CD4-positive, alpha-beta T cell treated with Interleukin-17A for 4 hours (primary cell): Measurements from ENCODE around the gene SLC39A7.
A peak's percentile ranks its signal among the peaks of the same experiment; 100 is the strongest.

Experiments
- DNase-seq: peaks from one replicate; pipeline ENCODE4 v3.0.0-alpha.2; 2020; ENCODE audit warnings: mixed read lengths

The SLC39A7 gene

GRCh38 chr6:33190504-33191107, 10.1 kb upstream of the SLC39A7 start:
- DNase-seq = no peak

- no peak for DNase-seq
These were observed 9.1 kb upstream of the SLC39A7 start for GRCh38 chr6:33191383-33192104.

- DNase-seq = peak; percentile 52
These were observed 8.5 kb upstream of the SLC39A7 start, which contains the start of gene COL11A2 for GRCh38 chr6:33192105-33192646. Gene COL11A2, minus strand, starts transcription at chr6:33192467. Its CDS starts 227 bp downstream, at chr6:33192240.

GRCh38 chr6:33192671-33193602, 7.7 kb upstream of the SLC39A7 start:
- peak; percentile 59 for DNase-seq

- DNase-seq = no peak
These were observed 7.0 kb upstream of the SLC39A7 start for GRCh38 chr6:33193619-33194018.

GRCh38 chr6:33194431-33194979, 6.2 kb upstream of the SLC39A7 start:
- DNase-seq = no peak

- DNase-seq = no peak
These were observed 5.1 kb upstream of the SLC39A7 start for GRCh38 chr6:33195304-33196165.

- DNase-seq = peak; percentile 28
These were observed 3.1 kb upstream of the SLC39A7 start for GRCh38 chr6:33197431-33198048.

- no peak for DNase-seq
These were observed 2.4 kb upstream of the SLC39A7 start for GRCh38 chr6:33198159-33198852.

GRCh38 chr6:33198853-33199436, 1.7 kb upstream of the SLC39A7 start:
- no peak for DNase-seq

GRCh38 chr6:33199687-33200218, 914 bp upstream of the SLC39A7 start:
- peak; percentile 74 for DNase-seq

GRCh38 chr6:33201147-33201545, 479 bp downstream of the SLC39A7 start:
- DNase-seq = no peak

- DNase-seq = no peak
These were observed 1.3 kb downstream of the SLC39A7 start for GRCh38 chr6:33201935-33202334.

GRCh38 chr6:33202799-33203198, 2.1 kb downstream of the SLC39A7 start:
- DNase-seq = no peak

GRCh38 chr6:33203443-33204164, 2.9 kb downstream of the SLC39A7 start:
- DNase-seq = no peak

- no peak for DNase-seq
These were observed 3.4 kb downstream of the SLC39A7 start for GRCh38 chr6:33204165-33204414.

- DNase-seq = peak; percentile 95
These were observed 3.9 kb downstream of the SLC39A7 start, which contains the start of gene HSD17B8 for GRCh38 chr6:33204415-33205190. Gene HSD17B8, plus strand, starts transcription at chr6:33204655. Its CDS starts 14 bp downstream, at chr6:33204669.

GRCh38 chr6:33205191-33206026, 4.7 kb downstream of the SLC39A7 start:
- DNase-seq = no peak
